HG02623 (cell line): ENCODE results near the gene SLC9A1.
"Not testable (repeated sequence)": the region's sequence is repeated elsewhere in the genome, so short reads cannot be mapped to it uniquely, and the experiment has no call there.

Source experiments
- ATAC-seq: cut with Tn5 transposase; IDR thresholded peaks from one replicate; pipeline ENCODE4 v1.9.1; 2021; ENCODE audit warnings: moderate library complexity; ENCODE audit not compliant: unreplicated experiment

The SLC9A1 gene

DNA sequence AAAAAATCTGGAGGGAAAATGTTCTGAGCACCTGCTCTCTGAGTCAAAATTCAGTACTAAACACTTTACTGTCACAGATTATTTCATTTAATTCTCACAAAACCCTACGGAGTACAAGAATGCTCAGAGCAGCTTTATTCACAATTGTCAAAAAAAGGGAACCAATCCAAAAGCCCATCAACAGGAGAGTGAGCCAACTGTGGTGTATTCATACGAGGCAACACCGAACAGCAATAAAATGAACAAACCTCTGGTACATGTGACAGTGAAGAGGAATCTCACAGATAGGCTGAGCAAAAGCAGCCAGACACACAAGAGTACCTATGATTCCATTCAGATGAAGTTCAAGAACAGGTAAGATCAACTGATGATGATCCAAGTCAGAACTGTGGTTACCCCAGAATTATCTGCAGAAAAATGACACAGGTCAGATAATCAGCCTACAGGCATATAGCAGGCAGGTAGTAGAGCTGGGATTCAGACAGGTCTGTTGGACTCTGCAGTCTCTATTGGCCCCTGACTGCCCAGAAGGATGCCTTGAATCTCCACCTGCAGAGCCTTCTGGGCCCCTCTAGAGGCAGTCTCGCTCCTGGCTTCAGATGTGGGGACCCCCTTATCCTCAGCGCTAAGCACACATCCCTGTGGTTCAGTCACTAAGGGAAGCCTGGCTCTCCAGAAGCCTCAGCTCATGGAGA, 19.2 kb downstream of the SLC9A1 start:
- ATAC-seq, result no peak

DNA sequence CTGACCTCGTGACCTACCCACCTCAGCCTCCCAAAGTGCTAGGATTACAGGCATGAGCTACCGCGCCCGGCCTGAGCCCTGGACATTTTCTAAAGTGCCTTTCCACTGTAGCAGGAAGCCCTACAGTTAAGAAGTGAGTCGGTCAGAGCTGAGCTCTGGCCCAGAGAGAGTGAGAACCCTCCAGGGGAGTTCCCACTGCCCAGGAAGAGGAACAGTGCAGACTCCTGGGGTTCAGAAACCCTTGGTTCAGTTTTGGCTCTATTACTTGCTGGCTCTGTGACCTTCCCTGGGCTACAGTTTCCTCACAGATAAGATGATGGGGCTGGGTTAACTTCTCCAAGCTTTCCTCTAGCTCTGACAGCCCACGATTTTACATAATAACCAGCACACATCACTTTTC, 20.9 kb downstream of the SLC9A1 start:
- no peak for ATAC-seq

DNA sequence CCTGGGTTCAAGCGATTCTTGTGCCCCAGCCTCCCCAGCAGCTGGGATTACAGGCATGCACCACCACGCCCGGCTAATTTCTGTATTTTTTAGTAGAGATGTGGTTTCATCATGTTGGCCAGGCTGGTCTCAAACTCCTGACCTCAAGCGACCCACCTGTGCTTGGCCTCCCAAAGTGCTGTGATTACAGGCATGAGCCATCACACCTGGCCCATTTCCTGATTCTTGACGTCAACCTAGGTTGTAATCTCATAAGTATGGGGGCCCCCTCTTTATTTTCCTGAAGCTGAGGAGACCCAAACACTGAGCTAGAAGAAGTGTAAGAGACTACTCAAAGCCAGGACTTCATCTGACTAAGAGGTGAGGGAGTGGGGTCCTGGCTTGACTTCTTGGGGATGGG, 21.8 kb downstream of the SLC9A1 start:
- ATAC-seq, result no peak

DNA sequence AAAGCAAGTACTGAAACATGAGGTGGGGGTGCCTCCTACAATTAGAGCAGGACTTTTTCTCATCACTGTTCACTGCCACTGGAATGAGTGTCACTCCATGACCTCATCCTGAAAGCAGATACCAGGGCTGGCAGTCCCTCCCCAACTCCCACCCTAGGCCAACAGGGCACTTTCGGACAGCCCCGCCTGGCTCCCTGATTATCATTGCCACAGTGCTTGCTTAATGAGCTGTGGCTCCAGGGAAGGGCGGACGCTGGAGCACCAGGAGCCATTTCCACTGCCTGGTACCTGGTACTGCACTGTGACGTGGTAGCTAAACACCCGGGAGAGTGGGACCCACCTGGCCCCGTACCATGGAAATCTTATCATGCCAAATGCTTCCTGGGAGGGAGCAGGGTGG, 22.3 kb downstream of the SLC9A1 start:
- no peak for ATAC-seq

DNA sequence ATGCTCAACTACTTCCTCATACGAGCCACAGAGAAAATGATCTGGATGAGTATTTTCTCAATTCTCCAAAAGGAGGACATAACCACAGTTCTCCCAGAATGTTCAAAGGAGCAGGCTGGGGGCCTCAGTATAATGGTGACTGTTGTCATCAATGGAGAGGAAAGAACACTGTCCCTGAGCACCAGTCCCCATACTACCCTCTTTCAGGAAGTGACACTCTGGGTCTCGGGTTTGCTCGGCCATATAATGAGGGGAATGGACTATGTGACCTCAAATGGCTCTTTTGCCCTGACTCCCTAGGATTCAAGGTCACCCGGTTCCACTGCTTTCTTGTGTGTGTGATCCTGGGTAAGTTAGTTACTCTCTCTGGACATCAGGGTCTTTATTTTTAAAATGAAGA, 22.8 kb downstream of the SLC9A1 start:
- no peak for ATAC-seq

DNA sequence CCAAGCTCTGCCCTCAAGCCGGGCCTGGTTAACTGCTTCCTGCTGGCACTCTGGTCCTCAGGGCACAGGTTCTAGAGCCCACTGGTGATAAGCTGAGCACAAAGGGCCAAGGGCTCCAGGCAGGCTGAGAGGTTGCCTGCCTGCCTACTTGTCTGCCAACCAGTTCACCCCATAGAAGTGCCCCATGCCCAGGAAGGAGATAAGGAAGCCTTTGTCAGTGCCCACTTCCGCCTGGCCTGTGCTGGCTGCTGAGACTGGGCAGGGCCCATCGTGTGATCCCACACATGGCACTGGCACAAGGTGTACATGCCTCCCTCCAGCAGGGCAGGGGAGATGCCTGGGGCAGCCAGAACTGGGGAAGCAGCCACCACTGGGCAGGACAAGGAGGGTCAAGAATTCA, 24.1 kb downstream of the SLC9A1 start:
- no peak for ATAC-seq

DNA sequence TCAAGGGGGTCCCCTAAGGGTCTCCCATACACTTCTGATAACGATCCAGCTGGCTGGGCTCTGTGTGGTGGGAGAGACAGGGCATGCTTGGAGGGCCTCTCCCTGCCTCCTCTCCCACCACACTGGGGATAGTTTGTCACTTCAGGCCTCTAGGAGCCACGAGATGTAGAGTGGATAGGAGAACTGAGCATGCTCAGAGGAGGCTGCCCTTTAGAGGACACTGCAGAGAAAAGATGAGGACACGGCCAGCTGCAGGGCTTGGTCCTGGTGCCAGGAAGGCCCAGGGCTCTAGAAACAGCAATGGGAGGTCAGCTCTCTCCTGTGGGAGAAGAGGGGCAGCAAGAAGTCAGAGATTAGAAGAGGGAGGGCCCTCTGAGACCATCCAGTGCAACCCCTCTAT, 25.7 kb downstream of the SLC9A1 start:
- no peak for ATAC-seq

DNA sequence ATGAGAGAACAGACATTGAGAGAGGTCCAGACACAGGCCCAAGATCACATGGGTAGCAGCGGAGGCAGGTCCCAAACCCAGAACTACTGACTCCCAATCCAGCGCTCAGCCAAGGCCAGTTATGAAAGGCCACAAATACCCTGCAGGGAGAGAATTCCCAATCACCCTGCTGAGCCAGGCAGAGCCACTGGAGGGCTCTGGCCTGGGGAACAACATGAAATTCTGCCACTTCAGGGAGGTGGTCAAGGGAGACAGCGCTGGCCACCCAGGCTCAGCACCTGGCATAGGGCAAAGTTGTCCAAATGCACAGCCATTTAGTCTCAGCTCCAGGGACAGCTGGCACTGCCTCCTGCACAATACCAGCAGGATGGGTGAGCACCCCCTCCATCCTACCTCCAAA, 27.5 kb downstream of the SLC9A1 start:
- no peak for ATAC-seq

DNA sequence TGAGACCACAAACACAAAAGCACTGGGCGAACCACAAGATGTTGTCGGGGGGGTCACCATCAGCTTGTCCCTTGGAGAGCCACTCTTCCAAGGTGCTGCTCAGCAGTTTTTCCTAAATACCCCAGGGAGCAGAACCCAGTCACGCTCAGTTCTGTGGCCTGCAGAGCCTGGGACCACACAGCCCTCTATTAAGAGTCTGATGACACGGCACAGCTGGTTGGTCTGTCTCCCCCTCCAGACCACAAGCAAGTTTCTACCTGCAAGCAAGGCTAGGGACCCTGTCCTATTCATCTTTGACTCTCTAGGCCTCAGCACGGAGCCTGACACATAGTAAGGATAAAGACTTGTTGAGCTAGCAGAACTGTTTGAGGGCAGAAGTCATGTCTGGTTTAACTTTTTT, 28.5 kb downstream of the SLC9A1 start:
- ATAC-seq, result no peak

DNA sequence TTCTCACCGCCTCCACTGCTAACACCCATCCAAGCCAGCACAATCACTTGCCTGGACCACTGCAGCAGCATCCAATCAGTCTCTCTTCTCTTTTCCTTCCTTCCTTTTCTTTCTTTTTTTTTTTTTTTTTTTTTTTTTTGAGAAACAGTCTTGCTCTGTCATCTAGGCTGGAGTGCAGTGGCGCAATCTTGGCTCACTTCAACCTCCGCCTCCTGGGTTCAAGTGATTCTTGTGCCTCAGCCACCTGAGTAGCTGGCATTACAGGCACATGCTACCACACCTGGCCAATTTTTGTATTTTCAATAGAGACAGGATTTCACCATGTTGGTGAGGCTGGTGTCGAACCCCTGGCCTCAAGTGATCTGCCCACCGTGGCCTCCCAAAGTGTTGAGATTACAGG, 29.8 kb downstream of the SLC9A1 start:
- not testable (repeated sequence) for ATAC-seq

DNA sequence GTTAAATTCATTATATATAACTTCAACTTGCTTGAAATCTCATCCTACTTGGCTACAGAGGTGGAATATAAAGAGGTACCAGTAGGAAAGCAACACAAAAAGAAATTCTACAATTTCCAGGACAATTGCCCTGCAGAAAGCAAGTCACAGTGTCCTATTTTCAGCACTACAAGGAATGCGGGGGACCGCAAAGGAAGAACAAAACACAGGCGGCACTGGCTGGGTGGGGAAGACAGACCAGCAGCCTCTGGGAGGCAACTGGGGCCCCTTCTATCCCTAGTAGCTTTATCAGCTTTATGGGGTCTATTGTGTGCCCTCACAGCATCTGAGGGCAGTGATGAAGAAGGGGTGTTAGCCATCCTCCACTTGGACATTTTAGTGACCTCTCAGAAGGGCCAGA, 30.5 kb downstream of the SLC9A1 start:
- ATAC-seq, result no peak

DNA sequence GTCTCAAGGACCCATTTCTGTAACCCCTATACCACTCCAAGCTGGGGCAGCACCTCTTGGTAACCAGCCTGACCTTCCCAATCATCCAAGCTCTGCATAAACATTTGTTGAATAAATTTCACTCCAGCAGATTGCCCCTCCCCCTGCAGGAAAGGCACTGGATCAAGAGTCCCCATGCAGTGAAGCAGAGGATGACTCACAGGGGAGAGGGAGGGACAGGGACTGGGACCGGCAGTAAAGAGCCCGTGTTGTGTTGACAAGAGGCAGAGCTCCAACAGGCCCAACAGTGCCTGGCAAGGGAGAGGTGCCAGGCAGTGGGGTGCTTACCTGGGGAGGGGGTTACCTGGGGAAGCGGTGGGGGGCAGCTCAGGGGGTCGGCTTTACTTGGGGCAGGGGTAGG, 32.3 kb downstream of the SLC9A1 start:
- no peak for ATAC-seq

DNA sequence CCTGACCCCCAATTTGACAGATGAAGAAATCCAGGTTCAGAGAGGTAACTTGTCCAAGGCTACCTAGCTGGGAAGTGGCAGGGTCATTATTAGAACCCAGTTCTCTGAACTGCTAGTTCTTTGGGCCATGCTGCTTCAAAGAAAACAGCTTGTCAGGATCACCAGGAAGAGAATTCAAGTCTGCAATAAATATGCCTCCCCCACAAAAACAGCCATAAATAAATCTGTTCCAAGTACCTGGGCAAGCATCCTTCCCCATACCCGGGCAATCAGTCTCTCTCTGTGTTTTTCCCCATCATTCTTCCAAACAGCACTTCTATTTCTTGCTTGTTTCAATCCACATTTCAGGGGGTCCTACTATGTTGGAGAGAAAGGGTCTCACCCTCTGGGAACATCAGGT, 34.1 kb downstream of the SLC9A1 start:
- ATAC-seq, result no peak

DNA sequence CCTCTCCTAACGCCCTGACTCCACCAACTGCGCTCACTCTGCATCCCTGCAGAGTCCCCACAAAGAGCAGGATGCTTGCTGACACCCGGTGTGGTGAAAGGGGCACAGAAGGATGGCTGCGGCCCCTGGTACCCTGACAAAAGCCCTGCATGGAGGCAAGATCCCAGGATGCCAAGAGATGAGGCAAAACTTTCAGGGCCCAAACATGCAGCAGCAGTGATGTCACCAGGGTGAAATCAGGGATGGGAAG, 36.6 kb downstream of the SLC9A1 start:
- no peak for ATAC-seq

DNA sequence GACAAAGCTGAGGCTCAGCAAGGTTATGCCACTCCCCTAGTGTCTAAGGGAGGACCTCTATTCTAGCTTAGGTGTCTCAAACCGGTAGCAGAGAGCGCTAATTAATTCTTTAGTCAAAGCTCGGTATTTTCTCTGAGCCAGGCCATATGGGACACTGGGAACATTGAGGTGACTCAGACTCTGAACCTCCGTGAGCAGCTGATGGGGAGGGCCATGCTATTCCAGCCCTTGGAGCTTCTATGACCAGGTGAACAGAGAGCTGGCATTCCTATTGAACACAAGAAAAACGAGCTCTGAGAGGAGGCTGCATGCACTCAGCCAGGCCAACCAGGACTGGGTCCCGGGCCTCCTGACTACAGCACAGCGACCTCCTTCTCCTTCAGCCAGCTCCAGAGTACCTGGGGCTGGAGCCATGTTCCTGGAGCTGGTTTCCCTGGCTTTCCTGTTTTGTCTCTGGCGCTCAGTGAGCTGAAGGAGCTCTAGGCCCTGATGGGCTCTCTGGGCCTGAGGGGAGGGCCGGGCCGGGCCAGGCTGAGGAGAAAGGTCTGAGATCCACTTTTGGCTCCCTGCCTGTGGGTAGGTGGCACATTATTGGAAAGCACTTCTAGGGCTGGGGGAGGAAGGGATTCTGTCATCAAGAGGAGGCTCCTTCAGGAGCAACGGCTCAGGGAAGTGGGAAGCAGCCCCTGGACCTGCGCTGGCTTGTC, 37.0 kb downstream of the SLC9A1 start:
- no peak for ATAC-seq

DNA sequence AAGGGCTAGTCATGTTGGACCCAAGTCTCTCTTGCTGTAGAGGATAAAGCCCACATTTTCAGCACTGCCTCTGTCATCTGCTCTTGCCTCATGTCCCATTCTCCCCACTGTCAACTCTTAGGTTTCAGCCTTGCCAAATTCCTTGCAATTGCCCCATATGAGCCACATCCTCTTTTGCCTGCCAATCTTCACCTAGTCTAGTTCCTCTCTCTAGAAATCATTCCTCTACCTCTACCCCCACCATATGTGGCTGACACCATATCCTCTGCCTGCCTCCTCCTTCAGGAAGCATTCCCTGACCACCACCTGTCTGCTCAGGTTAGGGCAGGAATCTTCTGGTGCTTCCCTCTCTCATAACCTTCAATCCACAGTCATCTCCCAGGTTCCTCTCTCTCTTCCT, 38.2 kb downstream of the SLC9A1 start:
- no peak for ATAC-seq

DNA sequence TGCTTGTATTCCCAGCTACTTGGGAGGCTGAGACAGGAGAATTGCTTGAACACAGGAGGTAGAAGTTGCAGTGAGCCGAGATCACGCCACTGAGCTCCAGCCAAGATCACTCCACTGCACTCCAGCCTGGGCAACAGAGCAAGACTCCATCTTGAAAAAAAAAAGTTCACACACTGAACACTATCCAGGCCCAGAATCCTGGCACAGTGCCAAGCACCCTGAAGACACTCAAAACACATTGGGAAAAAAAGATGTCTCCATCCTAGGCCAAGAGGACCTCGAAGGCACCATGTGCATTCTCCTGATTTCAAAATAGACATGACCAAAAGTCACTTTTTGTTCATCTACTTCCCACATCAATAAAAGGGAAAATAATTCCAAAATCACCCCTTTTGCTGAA, 38.7 kb downstream of the SLC9A1 start:
- no peak for ATAC-seq

DNA sequence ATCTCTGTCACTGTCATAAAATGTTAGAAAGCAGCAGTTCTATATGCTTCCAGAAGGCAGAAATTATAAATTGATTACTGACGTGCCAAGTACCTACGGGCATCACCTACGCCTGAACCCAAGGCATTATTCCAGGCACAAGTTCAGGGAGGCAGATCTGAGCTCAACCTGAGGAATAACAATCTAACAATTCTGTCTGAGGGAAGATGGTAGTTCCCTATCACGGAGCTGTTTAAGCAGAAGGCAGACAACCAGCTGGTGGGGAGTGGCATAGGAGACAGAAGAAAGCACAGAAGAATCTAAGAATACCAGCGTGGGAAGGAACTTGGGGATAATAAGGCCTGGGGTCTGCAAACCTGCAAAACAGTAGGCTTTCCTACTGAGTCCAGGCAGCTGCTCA, 40.4 kb downstream of the SLC9A1 start:
- no peak for ATAC-seq

DNA sequence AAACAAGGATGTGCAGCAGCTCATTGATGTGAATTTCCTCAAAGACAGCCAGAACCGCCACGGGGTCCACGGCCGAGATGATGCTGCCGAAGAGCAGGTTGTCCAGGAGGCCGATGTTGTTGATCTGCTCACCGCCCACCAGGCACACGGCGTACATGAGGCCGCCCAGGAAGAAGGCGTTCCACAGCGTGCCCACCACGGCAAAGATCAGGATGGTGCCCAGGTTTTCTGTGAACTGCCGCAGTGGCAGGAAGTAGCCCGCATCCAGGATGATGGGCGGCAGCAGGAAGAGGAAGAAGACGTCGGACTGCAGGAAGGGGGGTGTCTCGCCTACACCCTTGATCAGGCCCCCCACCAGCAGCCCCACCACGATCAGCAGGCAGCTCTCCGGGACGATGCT, 41.1 kb downstream of the SLC9A1 start:
- no peak for ATAC-seq

DNA sequence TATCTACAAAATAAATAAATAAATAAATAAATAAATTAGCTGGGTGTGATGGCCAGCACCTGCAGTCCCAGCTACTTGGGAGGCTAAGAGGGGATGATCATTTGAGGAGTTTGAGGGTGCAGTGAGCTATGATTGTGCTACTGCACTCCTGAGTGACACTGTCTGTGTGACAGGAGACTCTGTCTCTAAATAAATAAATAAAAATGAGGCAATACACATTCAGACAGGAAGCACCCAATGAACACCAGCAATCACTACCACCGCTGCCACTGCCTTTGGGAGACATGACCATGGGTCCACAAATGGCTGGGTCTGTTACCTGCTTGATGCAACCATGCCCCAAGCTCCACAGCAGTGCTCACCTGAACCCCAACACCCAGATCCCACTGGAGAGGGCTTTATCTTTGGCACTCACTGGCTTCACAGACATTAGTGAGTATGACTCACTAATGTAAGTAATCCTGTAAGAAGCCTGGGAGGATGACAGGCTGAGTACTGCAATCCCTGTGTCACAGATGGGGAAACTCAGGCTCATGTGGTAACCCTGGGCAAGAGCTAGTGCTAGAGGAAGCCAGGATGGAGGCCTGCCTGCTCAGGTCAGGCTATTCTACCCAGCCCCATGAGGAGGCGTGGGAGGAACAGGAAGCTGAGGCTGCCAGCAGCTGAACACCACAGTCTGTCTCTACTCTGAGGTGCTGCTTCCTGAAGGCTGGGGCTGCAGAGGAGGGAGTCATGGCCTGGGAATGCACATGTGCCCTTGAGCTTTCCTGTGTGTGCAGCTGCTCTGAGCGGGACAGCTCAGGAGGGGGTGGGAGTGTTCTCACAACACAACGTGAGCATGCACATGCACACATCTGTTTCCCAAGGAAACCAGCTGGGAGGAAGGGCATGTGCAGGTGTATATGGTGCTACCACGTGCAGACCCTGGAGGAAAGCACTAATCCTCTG, 43.0 kb downstream of the SLC9A1 start:
- ATAC-seq, result peak; percentile 91

DNA sequence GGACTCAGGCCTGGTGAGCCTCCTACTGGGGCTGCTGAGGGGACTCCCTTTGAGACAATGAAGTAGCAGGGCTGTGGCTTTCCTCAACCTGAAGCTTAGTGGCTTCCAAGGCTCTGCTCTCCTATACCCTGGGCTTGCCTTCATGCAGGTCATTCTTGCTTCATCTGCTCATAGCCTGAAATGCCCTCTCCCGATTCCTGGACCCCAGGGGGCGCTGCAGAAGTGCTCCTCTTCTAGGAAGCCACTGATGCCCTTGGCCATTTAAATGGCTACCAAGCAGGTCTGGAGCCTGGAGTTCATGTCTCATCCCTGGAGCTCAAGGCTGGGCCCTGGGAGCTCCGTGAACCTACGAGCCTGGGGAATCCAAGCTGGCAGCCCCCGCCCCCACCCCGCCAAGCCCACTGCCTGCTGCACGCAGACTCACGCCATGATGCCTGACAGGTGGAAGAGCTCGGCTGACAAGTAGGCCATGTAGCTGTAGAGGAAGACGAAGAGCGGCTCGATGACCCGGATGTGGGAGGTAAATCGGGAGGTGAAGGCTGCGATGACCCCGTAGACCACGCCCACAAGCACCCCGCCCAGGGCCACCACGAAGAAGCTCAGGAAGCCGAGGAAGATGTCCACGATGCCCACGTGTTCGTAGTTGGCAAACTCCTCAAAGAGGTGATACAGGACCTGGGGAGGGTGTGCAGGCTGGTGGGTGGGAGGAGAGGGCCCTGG, 45.7 kb downstream of the SLC9A1 start:
- no peak for ATAC-seq
